ENCODE data around the gene GUCY1A1.

- no peak for TF ChIP-seq POLR2A (IDR thresholded peaks at IDR 0.05; ENCODE audit: low read length)
- no peak for TF ChIP-seq GATA1 (IDR thresholded peaks at IDR 0.05; ENCODE audit: low read depth, low read length)
Measured at GRCh38 chr4:155763551-155763950, 96.9 kb downstream of the GUCY1A1 start.
